ENCODE measurements around the gene MAGOH. TPM values are rescaled to one million over a fixed set of nuclear protein-coding genes. Genes with fewer than 3 reads are reported as not detected.
A peak's percentile ranks its signal among the peaks of the same experiment; 100 is the strongest.

The MAGOH gene
- polyA plus RNA-seq, 4 donors = 70.3 to 116 (median 85.2) TPM

DNA sequence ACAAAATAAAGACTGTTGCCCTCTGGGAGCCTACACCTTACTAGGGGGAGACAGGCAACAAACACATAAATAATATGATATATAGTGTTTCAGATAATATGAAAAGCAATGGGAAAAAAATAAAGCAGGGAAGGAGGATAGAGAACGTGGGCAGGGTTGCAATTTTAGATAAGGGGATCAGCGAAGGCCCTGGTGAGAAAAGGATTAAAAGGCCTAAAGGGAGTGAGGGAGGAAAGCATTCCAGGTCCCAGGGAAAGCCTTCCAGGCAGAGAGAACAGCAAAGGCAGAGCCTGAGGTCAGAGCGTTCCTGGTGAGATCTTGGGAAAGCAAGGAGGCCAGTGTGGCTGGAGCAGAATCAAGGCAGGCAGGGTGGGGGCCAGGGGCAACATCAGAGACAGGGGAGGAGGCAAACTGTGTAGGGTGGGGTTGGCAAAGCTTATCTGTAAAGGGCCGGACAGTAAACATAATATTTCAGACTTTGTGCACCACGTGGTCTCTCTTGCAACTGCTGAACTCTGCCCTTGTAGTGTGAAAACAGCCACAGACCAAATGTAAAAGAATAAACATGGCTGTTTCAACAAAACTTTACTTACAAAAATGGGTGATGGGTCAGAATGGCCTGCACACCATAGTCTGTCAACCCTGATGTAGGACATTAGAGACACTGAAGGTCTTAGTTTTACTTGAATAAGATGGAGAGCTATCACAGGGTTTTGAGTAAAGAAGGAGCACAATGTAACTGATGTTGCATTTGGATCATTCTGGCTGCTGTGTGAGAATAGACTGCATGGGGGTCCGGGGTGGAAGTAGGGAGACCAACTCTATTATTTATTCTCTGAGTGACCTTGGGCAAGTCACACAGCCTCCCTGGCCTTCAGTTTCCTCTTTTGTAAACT is 55.0 kb downstream of the MAGOH start:
- peaks cover 0 to 49% (median 5%) of the 10 kb centered on the region in 3 donors for H3K4me1 ChIP-seq (ENCODE audit: control insufficient read depth in 3 of 3, insufficient read depth in 2 of 3, low read depth in 1 of 3, low read length in 2 of 3)
- DNase-seq (peak; percentile 91 to 96), FAIRE-seq (no peak)
- H3K27ac ChIP-seq (ENCODE audit: low read depth in 1 of 3, low read length in 2 of 3) = peak overlapping the region; percentile 42 to 84 (median 77)
- H3K9me3 ChIP-seq (ENCODE audit: control insufficient read depth in 2 of 2, insufficient read depth in 1 of 2, low read depth in 1 of 2, low read length in 1 of 2) = peaks cover 0 to 4% of the 10 kb centered on the region in 2 donors
- H3K36me3 ChIP-seq (ENCODE audit: control insufficient read depth in 3 of 3, insufficient read depth in 2 of 3, low read depth in 1 of 3, low read length in 3 of 3) = no peaks in the 10 kb centered on the region
- H3K4me3 ChIP-seq (ENCODE audit: low read depth in 1 of 3, low read length in 3 of 3) = no peak overlapping the region
- no peaks in the 10 kb centered on the region for H3K27me3 ChIP-seq (ENCODE audit: control insufficient read depth in 3 of 3, insufficient read depth in 3 of 3, low read length in 3 of 3)
- WGBS, 3 donors = 13 to 44% (median 29%) methylated on average over 6 of the region's 6 CpGs

DNA sequence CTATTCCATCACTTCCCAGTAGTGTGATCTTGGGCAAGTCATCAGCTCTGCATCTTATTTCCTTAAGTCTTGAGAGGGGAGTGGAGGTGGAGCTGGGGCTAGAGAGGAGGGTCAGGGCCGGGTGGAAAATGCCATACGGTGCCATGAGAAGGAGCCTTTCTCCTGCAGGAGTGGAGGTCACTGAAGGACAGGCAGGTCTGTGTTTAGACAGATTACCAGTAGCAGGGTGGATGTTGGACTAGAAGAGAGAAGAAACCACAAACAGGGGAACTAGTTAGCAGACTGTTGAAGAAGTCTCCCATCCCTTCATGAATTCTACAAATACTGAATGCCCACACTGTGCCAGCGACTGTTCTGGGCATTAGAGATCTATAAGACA is 55.6 kb downstream of the MAGOH start:
- Histone ChIP-seq H3K27ac (ENCODE audit: low read depth in 1 of 3, low read length in 2 of 3) (peak overlapping the region; percentile 42 to 84 (median 66)), H3K27me3 (ENCODE audit: control insufficient read depth in 3 of 3, insufficient read depth in 3 of 3, low read length in 3 of 3) (no peaks in the 10 kb centered on the region), H3K9me3 (ENCODE audit: control insufficient read depth in 2 of 2, insufficient read depth in 1 of 2, low read depth in 1 of 2, low read length in 1 of 2) (peaks cover 0 to 4% of the 10 kb centered on the region in 2 donors), H3K36me3 (ENCODE audit: control insufficient read depth in 3 of 3, insufficient read depth in 2 of 3, low read depth in 1 of 3, low read length in 3 of 3) (no peaks in the 10 kb centered on the region), H3K4me3 (ENCODE audit: low read depth in 1 of 3, low read length in 3 of 3) (no peak overlapping the region), H3K4me1 (ENCODE audit: control insufficient read depth in 3 of 3, insufficient read depth in 2 of 3, low read depth in 1 of 3, low read length in 2 of 3) (peaks cover 0 to 49% (median 5%) of the 10 kb centered on the region in 3 donors)
- DNase-seq (peak; percentile 17 to 43), FAIRE-seq (no peak)
- 17 to 57% (median 33%) methylated on average over 3 of the region's 3 CpGs for WGBS, 3 donors

GRCh38 chr1:53182111-53182593 is 56.2 kb downstream of the MAGOH start:
- Histone ChIP-seq H3K9me3 (ENCODE audit: control insufficient read depth in 2 of 2, insufficient read depth in 1 of 2, low read depth in 1 of 2, low read length in 1 of 2) (peaks cover 0 to 4% of the 10 kb centered on the region in 2 donors), H3K36me3 (ENCODE audit: control insufficient read depth in 3 of 3, insufficient read depth in 2 of 3, low read depth in 1 of 3, low read length in 3 of 3) (no peaks in the 10 kb centered on the region), H3K4me1 (ENCODE audit: control insufficient read depth in 3 of 3, insufficient read depth in 2 of 3, low read depth in 1 of 3, low read length in 2 of 3) (peaks cover 0 to 50% (median 5%) of the 10 kb centered on the region in 3 donors), H3K4me3 (ENCODE audit: low read depth in 1 of 3, low read length in 3 of 3) (no peak overlapping the region), H3K27me3 (ENCODE audit: control insufficient read depth in 3 of 3, insufficient read depth in 3 of 3, low read length in 3 of 3) (no peaks in the 10 kb centered on the region), H3K27ac (ENCODE audit: low read depth in 1 of 3, low read length in 2 of 3) (peak overlapping the region; percentile 31 to 84 (median 66))
- 25 to 28% (median 26%) methylated on average over 16 of the region's 16 CpGs for WGBS, 3 donors
- DNase-seq (peak; percentile 87 to 94), FAIRE-seq (no peak)

- Histone ChIP-seq H3K9me3 (ENCODE audit: control insufficient read depth in 2 of 2, insufficient read depth in 1 of 2, low read depth in 1 of 2, low read length in 1 of 2) (peaks cover 0 to 4% of the 10 kb centered on the region in 2 donors), H3K36me3 (ENCODE audit: control insufficient read depth in 3 of 3, insufficient read depth in 2 of 3, low read depth in 1 of 3, low read length in 3 of 3) (no peaks in the 10 kb centered on the region), H3K4me1 (ENCODE audit: control insufficient read depth in 3 of 3, insufficient read depth in 2 of 3, low read depth in 1 of 3, low read length in 2 of 3) (peaks cover 2 to 62% (median 8%) of the 10 kb centered on the region in 3 donors), H3K27ac (ENCODE audit: low read depth in 1 of 3, low read length in 2 of 3) (no peak overlapping the region), H3K27me3 (ENCODE audit: control insufficient read depth in 3 of 3, insufficient read depth in 3 of 3, low read length in 3 of 3) (no peaks in the 10 kb centered on the region), H3K4me3 (ENCODE audit: low read depth in 1 of 3, low read length in 3 of 3) (no peak overlapping the region)
- DNase-seq = peak in 1 of 2 donors; percentile 68
- WGBS, 3 donors = 90 to 94% (median 92%) methylated on average over 5 of the region's 5 CpGs
- no peak for FAIRE-seq
Observed at GRCh38 chr1:53180951-53181350, 57.4 kb downstream of the MAGOH start.

DNA sequence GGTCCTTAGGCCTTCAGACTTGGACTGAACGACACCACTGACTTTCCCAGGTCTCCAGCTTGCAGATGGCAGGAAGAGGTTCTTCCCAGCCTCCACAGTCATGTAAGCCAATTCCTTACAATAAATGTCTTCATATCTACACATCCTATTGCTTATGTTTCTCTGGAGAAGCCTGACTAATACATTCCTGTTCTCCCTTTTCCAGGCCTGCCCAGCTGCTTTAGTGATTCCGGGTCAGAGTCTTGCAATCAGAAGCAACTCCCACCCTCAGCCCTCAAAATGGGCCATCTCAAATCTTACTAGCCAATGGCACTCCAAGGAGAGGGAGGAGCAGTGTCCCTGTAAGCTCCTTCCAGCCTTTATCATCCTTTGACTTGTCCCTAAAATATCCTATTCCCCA is 58.1 kb downstream of the MAGOH start:
- H3K27me3 ChIP-seq (ENCODE audit: control insufficient read depth in 3 of 3, insufficient read depth in 3 of 3, low read length in 3 of 3) = no peaks in the 10 kb centered on the region
- H3K4me1 ChIP-seq (ENCODE audit: control insufficient read depth in 3 of 3, insufficient read depth in 2 of 3, low read depth in 1 of 3, low read length in 2 of 3) = peaks cover 2 to 61% (median 8%) of the 10 kb centered on the region in 3 donors
- no peak overlapping the region for H3K4me3 ChIP-seq (ENCODE audit: low read depth in 1 of 3, low read length in 3 of 3)
- no peak for FAIRE-seq
- H3K36me3 ChIP-seq (ENCODE audit: control insufficient read depth in 3 of 3, insufficient read depth in 2 of 3, low read depth in 1 of 3, low read length in 3 of 3) = no peaks in the 10 kb centered on the region
- DNase-seq = no peak
- no peak overlapping the region for H3K27ac ChIP-seq (ENCODE audit: low read depth in 1 of 3, low read length in 2 of 3)
- H3K9me3 ChIP-seq (ENCODE audit: control insufficient read depth in 2 of 2, insufficient read depth in 1 of 2, low read depth in 1 of 2, low read length in 1 of 2) = no peaks in the 10 kb centered on the region
- 78 to 89% (median 87%) methylated on average over 2 of the region's 2 CpGs for WGBS, 3 donors

Other genes with a start within 250 kb of the MAGOH start
- gene PODN, start 176.3 kb downstream of the MAGOH start, polyA plus RNA-seq = 10 to 100 TPM in 1 of 4 donors, 1 to 10 TPM in 2, under 1 TPM in 1; 0.45 to 26.4 (median 1.6) TPM
- gene SLC1A7, start 95.9 kb downstream of the MAGOH start, polyA plus RNA-seq = 1 to 10 TPM in 2 of 4 donors, under 1 TPM in 2; 0.32 to 9.2 (median 4.7) TPM
- gene CPT2, start 41.7 kb downstream of the MAGOH start, polyA plus RNA-seq = 10 to 100 TPM; 28.1 to 37.4 (median 35.3) TPM
- gene CZIB, start 17.9 kb downstream of the MAGOH start, polyA plus RNA-seq = 10 to 100 TPM; 40.0 to 59.2 (median 49.6) TPM
- 1 to 10 TPM in 2 of 4 donors, under 1 TPM in 1, not detected in 1; 0.27 to 4.5 (median 2.1) TPM for gene LRP8, start 89.6 kb upstream of the MAGOH start, polyA plus RNA-seq
- not detected for gene DMRTB1, start 220.9 kb upstream of the MAGOH start, polyA plus RNA-seq

Data from small intestine (tissue), 7 donors.